ENCODE results near the gene MYOG. TPM values are rescaled to one million over a fixed set of nuclear protein-coding genes. Genes with fewer than 3 reads are reported as not detected.

Gene MYOG
- polyA plus RNA-seq, 3 donors: not detected

GRCh38 chr1:203041351-203041932, 44.4 kb downstream of the MYOG start:
- Histone ChIP-seq H3K79me2 (ENCODE audit: insufficient read depth, low read length) (no peaks in the 10 kb centered on the region), H2AFZ (ENCODE audit: insufficient read depth, low read depth, low read length, poor library complexity, severe bottlenecking) (no peak overlapping the region), H3K36me3 (replicated peaks in 1 of 2; ENCODE audit: control insufficient read depth in 1 of 2, insufficient read depth in 2 of 2, low read length in 2 of 2) (no peaks in the 10 kb centered on the region), H3K9ac (ENCODE audit: insufficient read depth, low read length, poor library complexity, severe bottlenecking) (no peak overlapping the region), H3K27ac (ENCODE audit: low read depth in 1 of 2, low read length in 2 of 2) (no peak overlapping the region), H3K4me2 (replicated peaks; ENCODE audit: extremely low read depth, low read length, poor library complexity, severe bottlenecking) (no peak overlapping the region), H3K4me3 (replicated peaks in 1 of 3; ENCODE audit: low read depth in 2 of 3, low read length in 3 of 3) (no peak overlapping the region), H3K27me3 (ENCODE audit: control insufficient read depth in 2 of 2, insufficient read depth in 2 of 2, low read length in 2 of 2) (peaks cover 0 to 2% of the 10 kb centered on the region in 2 donors), H4K20me1 (ENCODE audit: insufficient read depth, low read length) (no peaks in the 10 kb centered on the region), H3K9me3 (replicated peaks in 1 of 2; ENCODE audit: control insufficient read depth in 1 of 2, insufficient read depth in 1 of 2, low read length in 2 of 2) (no peaks in the 10 kb centered on the region), H3K4me1 (ENCODE audit: control insufficient read depth in 1 of 2, insufficient read depth in 2 of 2, low read length in 2 of 2) (no peaks in the 10 kb centered on the region)
- Mint-ChIP-seq H3K27me3 (ENCODE audit: low read depth in 3 of 3) (peaks cover 2 to 33% (median 23%) of the 10 kb centered on the region in 3 donors), H3K36me3 (no peaks in the 10 kb centered on the region), H3K27ac (no peak overlapping the region), H3K4me1 (peaks cover 12% of the 10 kb centered on the region), H3K9me3 (no peaks in the 10 kb centered on the region), H3K4me3 (no peak overlapping the region)
- 97% methylated on average over 3 of the region's 3 CpGs for whole genome bisulfite sequencing (ENCODE audit: insufficient coverage)
- intact Hi-C loops (cut with micrococcal nuclease): loop anchor here in 1 of 2 donors (10.0 kb wide), 1 partner anchor 83 kb away; the partner anchor contains the start of gene ADORA1
- no peak for TF ChIP-seq CTCF (IDR thresholded peaks at IDR 0.05)
- no peak for DNase-seq

GRCh38 chr1:203040513-203041275, 45.1 kb downstream of the MYOG start:
- Mint-ChIP-seq H3K4me3 (no peak overlapping the region), H3K36me3 (no peaks in the 10 kb centered on the region), H3K9me3 (no peaks in the 10 kb centered on the region), H3K27ac (peak overlapping the region in 1 of 7 donors; percentile 62), H3K4me1 (peaks cover 12% of the 10 kb centered on the region), H3K27me3 (ENCODE audit: low read depth in 3 of 3) (peaks cover 3 to 35% (median 19%) of the 10 kb centered on the region in 3 donors)
- H3K79me2 ChIP-seq (ENCODE audit: insufficient read depth, low read length): no peaks in the 10 kb centered on the region
- H3K4me2 ChIP-seq (replicated peaks; ENCODE audit: extremely low read depth, low read length, poor library complexity, severe bottlenecking): no peak overlapping the region
- intact Hi-C loops (cut with micrococcal nuclease): loop anchor here in 1 of 2 donors (10.0 kb wide), 1 partner anchor 84 kb away; the partner anchor contains the start of gene ADORA1
- H3K4me3 ChIP-seq (replicated peaks in 1 of 3; ENCODE audit: low read depth in 2 of 3, low read length in 3 of 3): no peak overlapping the region
- TF ChIP-seq CTCF (IDR thresholded peaks at IDR 0.05): no peak
- H3K36me3 ChIP-seq (replicated peaks in 1 of 2; ENCODE audit: control insufficient read depth in 1 of 2, insufficient read depth in 2 of 2, low read length in 2 of 2): no peaks in the 10 kb centered on the region
- 67% methylated on average over 3 of the region's 5 CpGs for WGBS (ENCODE audit: insufficient coverage)
- H3K9ac ChIP-seq (ENCODE audit: insufficient read depth, low read length, poor library complexity, severe bottlenecking): no peak overlapping the region
- no peak overlapping the region for H3K27ac ChIP-seq (ENCODE audit: low read depth in 1 of 2, low read length in 2 of 2)
- no peaks in the 10 kb centered on the region for H3K9me3 ChIP-seq (replicated peaks in 1 of 2; ENCODE audit: control insufficient read depth in 1 of 2, insufficient read depth in 1 of 2, low read length in 2 of 2)
- DNase-seq: no peak
- H3K4me1 ChIP-seq (ENCODE audit: control insufficient read depth in 1 of 2, insufficient read depth in 2 of 2, low read length in 2 of 2): no peaks in the 10 kb centered on the region
- H3K27me3 ChIP-seq (ENCODE audit: control insufficient read depth in 2 of 2, insufficient read depth in 2 of 2, low read length in 2 of 2): peaks cover 0 to 2% of the 10 kb centered on the region in 2 donors
- H2AFZ ChIP-seq (ENCODE audit: insufficient read depth, low read depth, low read length, poor library complexity, severe bottlenecking): no peak overlapping the region
- no peaks in the 10 kb centered on the region for H4K20me1 ChIP-seq (ENCODE audit: insufficient read depth, low read length)
